Hematopoietic multipotent progenitor cell treated with erythropoietin and hydrocortisone succinate and interleukin-3 and kit ligand, for 4 days (in vitro differentiated cells): ENCODE data around the gene GTPBP1.

Experiments used
- DNase-seq: peaks from one replicate; pipeline ENCODE4 v3.0.0-alpha.2; 2015

Gene GTPBP1

DNA sequence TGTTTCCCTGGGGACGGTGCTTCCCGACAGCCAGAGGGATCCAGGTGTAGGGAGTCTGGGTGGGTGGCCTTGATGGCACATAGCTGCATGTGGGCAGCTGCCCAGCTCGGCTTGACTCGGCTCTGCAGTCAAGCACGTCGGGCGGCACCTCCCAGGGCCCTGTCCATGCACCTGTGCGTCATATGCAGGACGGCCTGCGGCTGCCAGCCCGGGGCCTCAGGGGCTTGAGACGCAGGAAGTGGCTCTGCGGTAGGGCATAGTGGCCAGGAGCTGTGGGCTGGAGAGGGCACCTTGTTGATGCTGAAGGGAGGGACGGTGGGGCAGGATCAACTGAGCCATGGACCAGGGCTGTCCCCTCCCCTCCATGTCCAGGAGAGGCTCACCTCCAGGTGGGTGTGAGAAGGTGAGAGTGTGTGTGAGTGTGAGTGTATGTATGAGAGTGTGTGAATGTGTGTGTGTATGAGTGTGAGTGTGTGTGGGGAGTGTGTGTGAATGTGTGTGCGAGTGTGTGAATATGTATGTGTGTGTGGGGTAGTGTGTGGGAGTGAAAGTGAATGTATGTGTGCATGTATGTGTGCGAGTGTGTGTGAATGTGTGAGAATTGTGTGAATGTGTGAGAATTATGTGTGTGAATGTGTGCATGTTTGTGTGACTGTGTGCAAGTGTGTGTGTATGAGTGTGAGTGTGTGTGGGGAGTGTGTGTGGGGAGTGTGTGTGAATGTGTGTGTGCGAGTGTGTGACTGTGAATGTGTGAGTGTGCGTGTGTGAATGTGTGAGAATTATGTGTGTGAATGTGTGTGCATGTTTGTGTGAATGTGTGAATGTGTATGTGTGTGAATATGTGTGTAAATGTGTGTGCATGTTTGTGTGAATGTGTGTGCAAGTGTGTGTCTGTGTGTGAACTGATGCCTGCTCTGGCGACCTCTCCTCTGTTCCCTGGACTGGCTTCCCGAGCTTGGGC is 55.7 kb downstream of the GTPBP1 start:
- DNase-seq = no peak

DNA sequence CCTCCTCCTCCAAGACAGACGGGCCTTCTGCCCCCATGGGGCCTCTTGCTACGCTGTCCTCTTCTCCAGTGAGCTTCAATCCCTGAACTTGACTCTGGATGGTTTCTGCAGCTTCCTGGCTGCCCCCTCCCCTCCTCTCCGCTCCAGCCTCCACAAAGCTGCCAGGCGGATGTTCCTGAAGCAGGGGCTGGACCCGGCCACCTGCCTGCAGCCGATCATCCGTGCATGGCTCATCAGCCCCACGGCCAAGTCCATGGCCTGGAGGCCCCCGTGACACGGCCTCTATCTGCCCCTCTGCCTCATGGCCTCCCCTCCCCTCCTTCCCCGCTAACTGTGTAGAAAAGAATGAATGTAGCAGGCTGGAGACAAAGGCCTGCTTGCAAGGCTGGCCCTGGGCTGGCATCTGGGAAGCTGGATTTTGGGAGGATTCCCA is 56.8 kb downstream of the GTPBP1 start:
- DNase-seq = no peak

DNA sequence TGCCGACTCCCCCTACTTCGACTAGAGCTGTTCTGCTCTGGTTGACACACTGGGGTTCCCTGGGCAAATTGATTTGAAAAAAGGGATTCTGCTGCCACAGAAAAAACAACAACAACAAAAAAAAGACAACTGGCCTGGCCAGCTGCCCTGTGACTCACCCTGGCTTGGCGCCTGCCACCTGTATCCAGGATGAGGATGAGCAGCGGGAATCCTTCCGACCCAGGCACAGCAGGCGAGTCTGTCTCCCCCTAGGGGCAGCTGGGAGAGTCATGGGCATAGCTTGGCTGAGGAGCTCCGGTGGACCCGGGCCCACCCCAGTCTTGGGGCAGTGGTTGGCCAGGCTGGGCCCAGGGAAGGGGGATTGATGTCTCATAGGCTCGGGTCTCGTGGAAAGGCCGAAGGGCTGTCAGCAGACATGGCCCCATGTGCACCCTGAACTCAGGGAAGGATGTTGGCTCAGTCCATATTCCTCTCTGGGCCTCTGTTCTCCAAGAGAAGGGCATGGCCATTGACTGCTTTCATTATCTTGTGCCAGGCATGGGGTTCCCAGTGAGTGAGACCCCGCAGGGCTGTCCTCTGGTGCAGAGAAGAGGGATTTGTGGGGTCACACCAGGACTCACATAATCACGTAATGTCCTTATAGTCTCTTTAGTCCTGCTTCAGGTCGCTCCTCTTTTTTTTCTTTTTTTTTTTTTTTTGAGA is 60.5 kb downstream of the GTPBP1 start:
- DNase-seq = peak; percentile 55

DNA sequence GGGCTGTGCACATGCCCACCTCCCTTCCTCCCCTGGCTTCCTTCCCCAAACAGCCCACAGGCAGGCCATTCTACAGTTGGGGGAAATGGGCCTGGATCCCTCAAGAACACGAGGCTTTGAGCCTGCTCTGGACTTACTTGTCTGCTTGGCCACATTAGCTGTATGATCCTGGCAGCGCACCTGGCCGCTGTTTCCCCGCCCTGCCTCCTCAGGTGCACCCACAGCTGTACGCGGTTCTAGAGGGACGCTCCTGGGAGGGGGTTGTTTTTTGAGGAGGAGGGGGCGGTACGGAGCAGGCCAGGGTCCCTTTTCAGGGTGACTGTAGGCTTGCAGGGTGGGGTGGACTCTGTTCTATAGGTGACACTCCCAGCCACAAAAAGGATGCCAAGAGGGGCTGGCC is 61.6 kb downstream of the GTPBP1 start:
- no peak for DNase-seq

DNA sequence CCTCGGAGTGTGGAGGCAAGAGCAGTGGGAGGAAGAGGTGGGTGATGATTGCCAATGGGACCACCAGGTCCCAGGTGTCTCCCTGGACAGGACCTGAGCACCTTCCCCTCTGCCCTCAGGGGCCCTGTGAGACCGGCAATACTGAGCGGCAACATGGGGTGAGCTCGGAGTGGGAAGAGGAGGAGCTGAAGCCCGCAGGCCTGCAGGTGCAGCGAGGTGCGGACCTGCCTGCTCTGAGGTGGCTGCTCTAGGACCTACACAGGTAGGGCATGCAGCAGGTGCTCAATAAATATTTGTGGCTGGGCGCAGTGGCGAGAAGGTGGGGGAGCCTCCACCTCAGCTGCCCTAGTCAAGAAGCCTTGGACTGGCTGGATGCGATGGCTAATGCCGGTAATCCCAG is 62.3 kb downstream of the GTPBP1 start:
- DNase-seq = no peak

GRCh38 chr22:38770257-38770949 is 64.7 kb downstream of the GTPBP1 start:
- no peak for DNase-seq

GRCh38 chr22:38772623-38772873 is 66.8 kb downstream of the GTPBP1 start:
- DNase-seq = no peak

- no peak for DNase-seq
Observed at GRCh38 chr22:38773363-38773946, 67.7 kb downstream of the GTPBP1 start.

GRCh38 chr22:38774496-38775166 is 68.9 kb downstream of the GTPBP1 start:
- peak; percentile 25 for DNase-seq

DNA sequence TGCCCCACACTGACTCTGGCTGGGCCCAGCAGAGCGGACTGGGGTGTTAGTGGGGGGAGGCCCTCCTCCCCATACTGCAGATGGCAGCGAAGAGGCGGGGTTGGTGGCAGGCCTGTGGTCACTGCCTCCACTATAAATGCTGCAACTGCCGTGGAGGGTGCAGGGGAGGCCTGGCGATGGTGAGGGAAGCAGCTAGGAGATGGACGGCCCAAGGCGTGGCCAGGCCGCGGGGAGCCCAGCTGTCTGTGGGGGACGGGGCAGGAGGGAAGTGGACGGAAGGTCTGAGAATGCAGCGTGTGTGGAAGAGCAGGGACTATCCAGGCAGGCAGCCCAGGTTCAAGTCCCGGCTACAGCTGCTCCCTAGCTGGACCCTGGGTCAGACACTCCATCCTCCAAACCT is 69.9 kb downstream of the GTPBP1 start:
- DNase-seq = no peak

DNA sequence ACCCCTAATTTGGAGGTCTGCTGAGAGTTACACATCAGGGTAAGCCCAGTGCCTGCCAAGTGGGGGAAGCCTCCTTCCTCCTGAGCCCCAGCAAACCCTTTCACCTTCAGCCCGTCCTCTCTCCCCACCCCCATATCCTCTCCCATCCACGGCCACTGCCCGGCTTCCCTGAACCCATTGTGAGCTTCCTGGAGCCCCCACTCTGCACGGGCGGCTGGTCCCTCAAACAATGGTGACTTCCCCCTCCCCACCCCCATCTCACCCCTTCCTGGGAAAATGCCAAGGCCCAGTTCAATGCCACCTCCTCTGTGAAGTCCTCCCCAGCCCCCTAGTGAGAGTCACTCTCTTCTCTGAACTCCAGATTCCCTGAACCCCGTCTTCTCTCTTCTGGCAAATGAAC is 70.3 kb downstream of the GTPBP1 start:
- no peak for DNase-seq

GRCh38 chr22:38777087-38777671 is 71.4 kb downstream of the GTPBP1 start:
- DNase-seq = no peak

DNA sequence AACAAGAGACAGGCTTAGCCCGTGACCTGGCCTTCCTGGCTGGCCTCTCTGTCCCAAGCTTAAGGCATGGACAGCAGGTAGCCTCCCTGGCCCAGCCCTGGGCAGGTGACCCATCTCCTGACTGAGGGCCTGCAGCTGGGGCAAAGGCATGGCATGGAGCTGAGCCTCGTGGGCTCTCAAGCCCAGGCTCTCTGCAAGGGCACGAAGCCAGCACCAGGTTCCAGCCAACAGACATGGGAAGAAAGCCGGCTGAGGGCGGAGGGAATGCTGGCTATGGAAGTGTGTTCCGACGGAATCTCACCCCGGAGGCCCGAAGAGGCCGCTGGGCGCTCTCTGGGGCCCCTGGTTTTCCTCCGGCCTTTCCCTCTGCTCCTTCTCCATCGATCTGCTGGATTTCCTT is 75.3 kb downstream of the GTPBP1 start:
- no peak for DNase-seq

DNA sequence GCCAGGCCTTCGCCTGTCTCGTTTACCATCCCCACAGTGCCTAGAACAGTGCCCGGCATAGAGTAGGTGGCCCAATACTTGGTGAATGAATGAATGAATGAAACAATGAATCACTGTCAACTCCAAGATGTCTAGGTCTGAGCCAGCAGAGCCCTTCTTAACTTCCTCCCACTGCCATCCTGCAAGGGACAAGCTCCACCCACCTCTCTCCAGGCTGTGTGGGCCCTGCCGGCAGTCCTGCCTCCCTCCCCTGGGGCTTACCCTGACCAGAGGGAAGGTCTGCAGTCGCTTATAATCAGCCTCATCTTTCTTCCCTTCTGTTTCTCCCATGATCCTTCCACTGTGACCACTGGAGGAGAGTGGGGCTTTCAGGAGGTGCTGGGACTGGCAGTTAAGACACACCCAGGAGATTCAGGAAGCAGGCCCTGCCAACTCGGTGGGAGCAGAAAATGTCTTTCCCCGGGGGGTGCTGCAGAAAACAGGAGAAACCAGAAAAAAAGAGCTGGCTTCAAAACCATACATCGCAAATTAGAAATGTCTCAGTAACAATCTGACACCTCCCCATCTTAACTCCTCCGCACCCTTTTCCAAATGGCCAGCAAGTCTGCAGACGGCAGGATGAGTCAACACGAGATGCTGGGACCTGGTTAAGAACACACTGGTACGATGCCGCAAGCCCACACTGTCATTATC is 76.8 kb downstream of the GTPBP1 start:
- DNase-seq = peak; percentile 79
